Esophagus squamous epithelium (tissue), 4 donors: ENCODE measurements around the gene C4orf51.

Experiments used
- POLR2A ChIP-seq, 4 donors: fragments of 450-650 bp; IDR thresholded peaks; one replicate each; pipeline ENCODE4 v1.6.1; 2017; ENCODE audit warnings: antibody characterized with exemption in 4 of 4, mild to moderate bottlenecking in 4 of 4, moderate library complexity in 3 of 4
- TF ChIP-seq, protein P1 (sequence below), 6 experiments: fragments of 450-650 bp in 4 of 6; fragments of 200-600 bp in 2 of 6; sonication (generic) in 2 of 6; IDR thresholded peaks; one replicate each; pipeline ENCODE4 v1.5.1; 2016 to 2019; ENCODE audit warnings: antibody characterized with exemption in 6 of 6, mild to moderate bottlenecking in 4 of 6, moderate library complexity in 4 of 6

DNA sequence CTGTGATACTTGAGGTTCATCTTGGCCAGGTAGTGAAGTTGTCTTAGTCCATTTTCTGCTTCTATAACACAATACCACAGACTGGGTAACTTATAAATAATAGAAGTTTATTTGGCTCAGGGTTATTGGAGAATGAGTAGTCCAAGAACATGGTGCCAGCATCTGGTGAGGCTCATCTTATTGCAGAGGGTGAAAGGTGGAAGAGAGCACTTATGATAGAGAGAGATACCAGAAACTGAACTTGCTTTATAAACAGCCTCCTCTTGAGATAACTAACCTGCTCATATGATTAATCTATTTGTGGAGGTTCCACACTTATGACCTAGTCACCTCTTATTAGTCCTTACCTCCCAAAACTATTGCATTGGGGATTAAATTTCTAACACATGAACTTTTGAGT is 1.6 kb downstream of the C4orf51 start:
- TF ChIP-seq, protein P1, sequence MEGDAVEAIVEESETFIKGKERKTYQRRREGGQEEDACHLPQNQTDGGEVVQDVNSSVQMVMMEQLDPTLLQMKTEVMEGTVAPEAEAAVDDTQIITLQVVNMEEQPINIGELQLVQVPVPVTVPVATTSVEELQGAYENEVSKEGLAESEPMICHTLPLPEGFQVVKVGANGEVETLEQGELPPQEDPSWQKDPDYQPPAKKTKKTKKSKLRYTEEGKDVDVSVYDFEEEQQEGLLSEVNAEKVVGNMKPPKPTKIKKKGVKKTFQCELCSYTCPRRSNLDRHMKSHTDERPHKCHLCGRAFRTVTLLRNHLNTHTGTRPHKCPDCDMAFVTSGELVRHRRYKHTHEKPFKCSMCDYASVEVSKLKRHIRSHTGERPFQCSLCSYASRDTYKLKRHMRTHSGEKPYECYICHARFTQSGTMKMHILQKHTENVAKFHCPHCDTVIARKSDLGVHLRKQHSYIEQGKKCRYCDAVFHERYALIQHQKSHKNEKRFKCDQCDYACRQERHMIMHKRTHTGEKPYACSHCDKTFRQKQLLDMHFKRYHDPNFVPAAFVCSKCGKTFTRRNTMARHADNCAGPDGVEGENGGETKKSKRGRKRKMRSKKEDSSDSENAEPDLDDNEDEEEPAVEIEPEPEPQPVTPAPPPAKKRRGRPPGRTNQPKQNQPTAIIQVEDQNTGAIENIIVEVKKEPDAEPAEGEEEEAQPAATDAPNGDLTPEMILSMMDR (IDR thresholded peaks at IDR 0.05) = no peak
- no peak for TF ChIP-seq POLR2A (IDR thresholded peaks at IDR 0.05)
